ENCODE data around the gene ZNF649.
"Not testable (repeated sequence)": the region's sequence is repeated elsewhere in the genome, so short reads cannot be mapped to it uniquely, and the experiment has no call there.

The ZNF649 gene

DNA sequence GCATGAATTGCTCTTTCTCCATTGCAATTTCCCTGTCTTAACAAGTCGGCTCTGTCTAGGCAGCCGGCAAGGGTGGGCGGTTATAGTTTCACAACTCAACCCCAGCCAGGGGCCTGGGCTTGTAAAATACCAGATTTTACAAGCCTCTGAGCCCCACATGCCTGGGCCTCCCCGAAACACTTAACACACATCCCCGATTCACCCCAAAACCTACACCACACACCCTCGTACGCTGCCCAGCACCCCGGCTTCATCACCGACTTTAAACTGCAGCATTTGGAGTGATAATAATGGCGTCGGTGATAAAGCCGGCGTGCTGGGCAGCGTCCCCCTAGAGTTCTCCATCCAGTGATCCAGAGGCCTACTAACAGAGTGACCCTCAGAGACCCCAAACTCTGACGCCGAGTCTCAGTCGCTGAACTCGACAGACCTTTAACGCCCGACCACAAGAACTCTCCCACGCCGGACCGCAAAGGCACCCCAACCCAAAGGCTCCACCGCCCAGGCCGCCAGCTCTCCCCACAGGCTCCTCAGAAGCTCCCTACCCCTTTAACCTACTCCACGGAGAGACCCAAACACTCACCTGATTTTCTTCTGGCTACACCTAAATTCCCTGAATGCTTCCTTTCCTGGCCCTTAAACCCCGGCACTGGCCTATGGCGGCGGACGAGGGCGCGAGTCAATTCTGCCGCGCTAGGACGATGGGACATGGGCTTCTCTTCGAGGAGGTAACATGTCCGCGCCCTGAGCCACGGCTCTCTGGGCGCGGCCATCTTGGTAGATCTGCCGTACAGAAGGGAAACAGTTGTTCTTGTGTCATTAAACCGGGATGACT lies at the start of gene ZNF649:
ZNF649 (minus strand) TSS at position 687 of the 835 bp plus-strand sequence. CDS start 4,910 bp downstream, outside the sequence.
- DNase-seq (ENCODE audit: low spot score) = peak; percentile 86

DNA sequence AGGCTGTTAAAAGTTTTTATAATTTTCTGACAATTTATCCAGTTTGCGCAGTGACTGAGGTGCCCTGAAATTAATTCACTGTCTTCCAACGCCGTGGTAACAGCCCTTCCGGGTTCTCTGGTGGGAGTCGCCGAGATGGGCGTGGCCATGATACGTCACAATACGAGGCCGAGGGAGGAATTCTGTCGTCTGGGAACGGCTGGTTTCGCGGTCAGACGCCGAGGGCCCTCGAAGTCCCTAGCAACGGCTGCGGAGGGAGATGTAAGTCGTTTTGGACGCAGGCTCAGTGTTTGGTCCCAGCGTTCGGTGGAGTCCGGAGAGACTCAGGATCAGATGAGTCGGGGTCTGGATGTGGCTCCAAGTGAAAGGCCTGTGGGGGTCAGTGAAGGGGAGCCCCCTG lies 44.2 kb upstream of the ZNF649 start:
- no peak for DNase-seq (ENCODE audit: low spot score)

GRCh38 chr19:51946602-51947001 lies 41.8 kb upstream of the ZNF649 start:
- DNase-seq (ENCODE audit: low spot score) = no peak

DNA sequence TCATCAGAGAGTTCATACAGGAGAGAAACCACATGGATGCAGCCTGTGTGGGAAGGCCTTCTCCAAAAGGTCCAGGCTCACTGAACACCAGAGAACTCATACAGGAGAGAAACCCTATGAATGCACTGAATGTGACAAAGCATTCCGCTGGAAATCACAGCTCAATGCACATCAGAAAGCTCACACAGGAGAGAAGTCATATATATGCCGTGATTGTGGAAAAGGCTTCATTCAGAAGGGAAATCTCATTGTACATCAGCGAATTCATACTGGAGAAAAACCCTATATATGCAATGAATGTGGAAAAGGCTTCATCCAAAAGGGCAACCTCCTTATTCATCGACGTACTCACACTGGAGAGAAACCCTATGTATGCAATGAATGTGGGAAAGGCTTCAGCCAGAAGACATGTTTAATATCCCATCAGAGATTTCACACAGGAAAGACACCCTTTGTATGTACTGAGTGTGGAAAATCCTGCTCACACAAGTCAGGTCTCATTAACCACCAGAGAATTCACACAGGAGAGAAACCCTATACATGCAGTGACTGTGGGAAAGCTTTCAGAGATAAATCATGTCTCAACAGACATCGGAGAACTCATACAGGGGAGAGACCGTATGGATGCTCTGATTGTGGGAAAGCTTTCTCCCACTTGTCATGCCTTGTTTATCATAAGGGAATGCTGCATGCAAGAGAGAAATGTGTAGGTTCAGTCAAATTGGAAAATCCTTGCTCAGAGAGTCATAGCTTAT lies 40.2 kb upstream of the ZNF649 start:
- no peak for DNase-seq (ENCODE audit: low spot score)

DNA sequence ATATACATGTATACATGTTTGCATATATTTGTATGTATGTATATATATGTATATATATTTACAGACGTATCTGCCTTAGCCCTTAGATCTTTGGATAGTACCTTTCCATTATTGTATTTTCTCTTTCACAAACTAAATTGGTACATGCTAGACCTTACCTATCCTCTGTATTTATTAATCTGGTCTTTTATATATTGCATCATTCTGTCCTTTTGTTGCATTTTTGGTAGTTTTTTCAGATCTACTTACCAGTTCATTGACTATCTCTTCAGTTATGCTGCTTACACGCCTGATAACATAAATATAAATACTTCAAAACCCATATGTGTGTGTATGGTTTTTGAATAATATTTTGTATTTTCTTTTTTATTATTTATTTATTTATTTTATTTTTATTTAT lies 34.1 kb upstream of the ZNF649 start:
- DNase-seq (ENCODE audit: low spot score) = no peak

DNA sequence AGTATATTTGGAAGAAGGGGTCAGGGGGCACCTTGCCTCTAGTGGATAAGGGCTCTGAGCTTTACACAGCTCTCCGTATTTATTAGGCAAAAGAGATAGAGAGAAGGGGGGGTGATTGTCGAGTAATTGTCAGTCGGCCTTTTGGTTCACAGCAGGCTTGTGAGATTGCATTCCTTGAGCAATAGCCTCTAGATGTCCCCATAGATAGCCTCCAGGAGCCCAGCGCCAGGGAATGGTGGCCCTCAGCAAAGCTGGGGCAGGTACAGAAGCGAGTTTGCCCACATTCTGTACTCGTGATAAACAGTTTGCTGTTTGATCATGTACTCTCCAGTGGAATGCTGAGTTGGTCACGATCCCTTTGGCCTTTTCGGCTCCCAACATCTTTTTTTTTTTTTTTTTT lies 27.1 kb upstream of the ZNF649 start:
- no peak for DNase-seq (ENCODE audit: low spot score)

- DNase-seq (ENCODE audit: low spot score) = no peak
Observed at GRCh38 chr19:51927859-51928258, 23.0 kb upstream of the ZNF649 start.

- peak; percentile 85 for DNase-seq (ENCODE audit: low spot score)
Observed at GRCh38 chr19:51926784-51927741, 22.2 kb upstream of the ZNF649 start, which contains the start of gene ZNF613. ZNF613 (plus strand) TSS chr19:51927472; CDS start chr19:51936221, 8,749 bp downstream.

DNA sequence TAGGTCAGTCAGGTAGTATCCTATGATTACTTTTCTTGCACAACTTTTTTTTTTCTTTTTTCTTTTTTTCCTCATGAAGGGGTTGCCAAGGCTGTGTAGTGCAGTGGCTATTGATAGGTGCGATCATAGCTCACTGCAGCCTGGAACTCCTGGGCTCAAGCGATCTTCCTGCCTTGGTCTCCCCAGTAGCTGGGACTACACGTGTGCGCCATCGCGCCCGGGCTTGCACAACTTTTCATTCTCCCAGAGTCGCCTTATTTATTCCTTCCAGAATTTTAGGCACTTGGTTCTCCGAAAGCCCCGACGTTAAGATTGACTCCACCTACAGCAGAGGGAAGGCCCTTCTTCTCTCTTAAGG lies 21.6 kb upstream of the ZNF649 start:
- DNase-seq (ENCODE audit: low spot score) = no peak

- no peak for DNase-seq (ENCODE audit: low spot score)
Observed at GRCh38 chr19:51921949-51922348, 17.1 kb upstream of the ZNF649 start.

DNA sequence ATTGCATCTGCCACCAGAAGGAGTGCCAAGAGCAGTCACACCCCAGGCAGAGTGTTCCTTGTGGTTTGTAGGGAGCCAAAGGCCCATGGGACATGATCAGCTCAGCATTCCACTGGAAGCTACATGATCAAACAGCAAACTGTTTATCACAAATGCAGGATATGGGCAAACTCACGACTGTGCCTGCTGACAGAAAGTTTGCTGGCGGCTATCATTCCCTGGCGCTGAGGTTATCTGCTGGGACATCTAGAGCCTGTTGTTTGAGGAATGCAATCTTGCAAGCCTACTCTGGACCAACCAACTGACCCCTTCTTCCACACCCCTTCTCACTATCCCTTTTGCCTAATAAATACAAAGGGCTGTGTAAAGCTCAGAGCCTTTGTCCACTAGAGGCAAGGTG lies 14.8 kb upstream of the ZNF649 start:
- no peak for DNase-seq (ENCODE audit: low spot score)

- DNase-seq (ENCODE audit: low spot score) = no peak
Observed at GRCh38 chr19:51916167-51916566, 11.3 kb upstream of the ZNF649 start.

DNA sequence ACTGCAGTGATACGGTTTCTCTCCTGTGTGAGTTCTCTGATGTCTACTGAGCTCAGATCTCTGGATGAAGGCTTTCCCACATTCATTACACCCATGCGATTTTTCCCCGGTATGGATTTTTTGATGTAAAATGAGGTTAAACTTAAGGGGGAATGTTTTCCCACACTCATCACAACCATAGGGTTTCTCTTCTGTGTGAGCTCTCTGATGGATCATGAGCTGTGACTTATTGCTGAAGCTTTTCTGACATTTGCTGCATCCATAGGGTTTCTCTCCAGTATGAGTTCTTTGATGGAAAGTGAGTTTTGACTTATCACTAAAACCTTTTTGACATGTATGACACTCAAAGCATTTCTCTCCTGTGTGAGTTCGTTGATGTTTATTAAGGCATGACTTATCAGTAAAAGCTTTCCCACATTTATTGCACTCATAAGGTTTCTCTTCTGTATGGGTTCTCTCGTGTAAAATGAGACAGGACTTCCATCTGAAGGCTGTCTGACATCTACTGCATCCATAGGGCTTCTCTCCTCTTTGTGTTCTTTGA lies 10.6 kb upstream of the ZNF649 start:
- no peak for DNase-seq (ENCODE audit: low spot score)

DNA sequence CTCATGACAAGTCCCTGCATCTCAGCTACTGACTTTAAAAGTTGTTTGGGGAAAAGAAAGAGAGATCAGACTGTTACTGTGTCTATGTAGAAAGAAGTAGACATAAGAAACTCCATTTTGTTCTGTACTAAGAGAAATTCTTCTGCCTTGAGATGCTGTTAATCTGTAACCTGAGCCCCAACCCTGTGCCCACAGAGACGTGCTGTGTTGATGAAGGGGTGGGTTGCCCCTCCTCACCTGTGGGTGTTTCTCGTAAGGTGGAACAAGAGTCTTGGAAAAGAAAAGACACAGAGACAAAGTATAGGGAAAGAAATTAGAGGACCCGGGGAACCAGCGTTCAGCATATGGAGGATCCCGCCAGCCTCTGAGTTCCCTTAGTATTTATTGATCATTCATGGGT lies 3.2 kb upstream of the ZNF649 start:
- not testable (repeated sequence) for DNase-seq (ENCODE audit: low spot score)

DNA sequence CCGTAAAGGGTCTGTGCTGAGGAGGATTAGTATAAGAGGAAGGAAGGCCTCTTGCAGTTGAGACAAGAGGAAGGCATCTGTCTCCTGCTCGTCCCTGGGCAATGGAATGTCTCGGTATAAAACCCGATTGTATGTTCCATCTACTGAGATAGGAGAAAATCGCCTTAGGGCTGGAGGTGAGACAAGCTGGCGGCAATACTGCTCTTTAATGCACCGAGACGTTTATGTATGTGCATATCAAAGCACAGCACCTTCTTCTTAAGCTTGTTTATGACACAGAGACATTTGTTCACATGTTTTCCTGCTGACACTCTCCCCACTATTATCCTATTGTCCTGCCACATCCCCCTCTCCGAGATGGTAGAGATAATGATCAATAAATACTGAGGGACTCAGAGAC lies 1.3 kb upstream of the ZNF649 start:
- DNase-seq (ENCODE audit: low spot score) = not testable (repeated sequence)

- not testable (repeated sequence) for DNase-seq (ENCODE audit: low spot score)
Observed at GRCh38 chr19:51905639-51906038, 822 bp upstream of the ZNF649 start.

- no peak for DNase-seq (ENCODE audit: low spot score)
Observed at GRCh38 chr19:51905206-51905605, 389 bp upstream of the ZNF649 start.

DNA sequence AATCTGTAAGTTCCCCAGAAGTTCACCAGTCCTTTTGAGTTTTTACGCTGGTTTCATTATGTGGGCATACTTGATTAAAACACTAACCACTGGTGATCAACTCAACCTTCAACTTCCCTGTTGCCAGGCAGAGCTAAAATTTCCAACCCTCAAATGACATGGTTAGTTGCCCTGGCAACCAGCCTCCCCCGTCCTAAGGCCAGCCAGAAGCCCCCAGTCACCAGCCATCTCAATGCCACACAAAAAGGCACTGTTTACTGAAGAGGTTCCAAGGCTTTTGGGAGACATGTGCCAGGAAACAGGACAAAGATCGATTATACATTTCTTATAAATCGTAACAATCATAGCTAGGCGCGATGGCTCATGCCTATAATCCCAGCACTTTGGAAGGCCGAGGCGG lies 1.6 kb downstream of the ZNF649 start:
- DNase-seq (ENCODE audit: low spot score) = no peak

DNA sequence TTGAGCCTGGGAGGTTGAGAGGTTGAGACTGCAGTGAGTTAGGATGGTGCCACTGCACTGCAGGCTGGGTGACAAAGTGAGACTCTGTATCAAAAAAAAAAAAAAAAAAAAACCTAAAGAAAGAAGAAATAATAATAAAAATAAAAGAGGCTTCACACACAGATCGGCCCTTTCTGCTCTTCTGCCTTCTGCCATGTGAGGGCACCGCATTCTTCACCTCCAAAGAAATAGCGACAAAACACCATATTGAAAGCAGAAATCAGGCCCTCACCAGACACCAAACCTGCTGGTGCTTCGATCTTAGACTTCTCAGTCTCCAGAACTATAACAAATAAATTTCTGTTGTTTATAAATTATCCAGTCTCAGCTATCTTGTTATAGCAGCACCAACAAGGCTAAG lies 3.0 kb downstream of the ZNF649 start:
- no peak for DNase-seq (ENCODE audit: low spot score)

DNA sequence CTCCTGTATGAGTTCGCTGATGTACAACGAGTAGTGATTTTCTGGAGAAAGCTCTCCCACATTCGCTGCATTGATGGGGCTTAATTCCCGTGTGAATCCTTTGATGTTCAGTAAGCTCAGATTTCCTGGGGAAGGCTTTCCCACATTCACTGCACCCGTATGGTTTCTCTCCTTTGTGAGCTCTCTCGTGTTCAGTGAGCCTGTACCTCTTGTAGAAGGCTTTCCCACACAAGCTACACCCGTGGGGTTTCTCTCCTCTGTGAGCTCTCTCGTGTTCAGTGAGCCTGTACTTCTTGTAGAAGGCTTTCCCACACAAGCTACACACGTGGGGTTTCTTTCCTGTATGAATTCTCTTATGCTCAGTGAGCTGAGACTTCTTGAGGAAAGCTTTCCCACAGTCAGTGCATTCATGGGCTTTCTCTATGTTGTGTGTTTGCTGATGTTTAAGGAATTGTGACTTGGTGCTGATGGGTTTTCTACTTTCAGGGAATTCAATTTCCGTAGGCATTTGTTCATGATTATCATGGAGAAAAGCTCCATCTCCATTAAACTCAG lies 13.5 kb downstream of the ZNF649 start:
- DNase-seq (ENCODE audit: low spot score) = no peak

DNA sequence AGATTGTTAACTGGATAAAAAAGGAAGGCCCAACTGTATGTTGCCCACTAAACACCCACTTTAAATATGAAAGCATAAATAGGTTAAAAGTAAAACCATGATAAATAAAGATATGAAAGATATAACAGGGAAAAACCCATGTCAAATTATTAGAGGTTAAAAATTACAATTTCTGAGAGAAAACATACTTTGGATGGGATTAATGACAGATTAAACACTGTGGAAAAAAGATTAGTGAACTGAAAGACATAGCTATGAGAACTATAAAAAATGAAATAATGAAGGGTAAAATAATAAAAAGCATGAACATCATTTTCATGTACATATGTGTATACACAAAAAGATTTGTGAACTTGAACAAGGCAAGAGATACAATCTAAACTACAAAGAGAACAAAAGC lies 14.9 kb downstream of the ZNF649 start:
- DNase-seq (ENCODE audit: low spot score) = no peak

Measured in COLO829 (cell line).